Glutamatergic neuron (in vitro differentiated cells): ENCODE results near the gene ZNHIT2. TPM values are rescaled to one million over a fixed set of nuclear protein-coding genes. Genes with fewer than 3 reads are reported as not detected.

Source experiments
- DNase-seq: peaks from one replicate; pipeline ENCODE4 v3.0.0; 2022
- H3K27ac Mint-ChIP-seq: one replicate; pipeline ENCODE4 v1.8.0; 2020; ENCODE audit warnings: mild to moderate bottlenecking, mixed read lengths, inconsistent platforms; ENCODE audit not compliant: unreplicated experiment
- H3K27me3 Mint-ChIP-seq: one replicate; pipeline ENCODE4 v1.8.0; 2020; ENCODE audit warnings: mild to moderate bottlenecking, moderate library complexity, mixed read lengths, inconsistent platforms; ENCODE audit not compliant: unreplicated experiment
- H3K36me3 Mint-ChIP-seq: one replicate; pipeline ENCODE4 v1.8.0; 2020; ENCODE audit warnings: mild to moderate bottlenecking, mixed read lengths, inconsistent platforms; ENCODE audit not compliant: unreplicated experiment
- H3K4me1 Mint-ChIP-seq: one replicate; pipeline ENCODE4 v1.8.0; 2020; ENCODE audit warnings: mild to moderate bottlenecking, low read depth, mixed read lengths, inconsistent platforms; ENCODE audit not compliant: unreplicated experiment
- H3K4me3 Mint-ChIP-seq: one replicate; pipeline ENCODE4 v1.8.0; 2020; ENCODE audit warnings: mild to moderate bottlenecking, mixed read lengths, inconsistent platforms; ENCODE audit not compliant: unreplicated experiment
- H3K9me3 Mint-ChIP-seq: one replicate; pipeline ENCODE4 v1.8.0; 2020; ENCODE audit warnings: mild to moderate bottlenecking, moderate library complexity, mixed read lengths, inconsistent platforms; ENCODE audit not compliant: unreplicated experiment
- total RNA-seq: library from RNA; stranded (reverse); fragmentation: NEBNext Ultra II Directional; extraction: Animal tissue kit (Norgen Biotek cat#: 25700); gene quantifications from one replicate; pipeline ENCODE4 v1.2.1, GENCODE V29; 2021; ENCODE audit not compliant: unreplicated experiment
- TF ChIP-seq, protein P1 (sequence below): fragments of 200-600 bp; sonication (generic); IDR thresholded peaks from one replicate; pipeline ENCODE4 v1.5.0; 2021; ENCODE audit not compliant: partially characterized antibody, unreplicated experiment

The ZNHIT2 gene
- total RNA-seq, 1 donor from 2014 or later, result 4.1 TPM

DNA sequence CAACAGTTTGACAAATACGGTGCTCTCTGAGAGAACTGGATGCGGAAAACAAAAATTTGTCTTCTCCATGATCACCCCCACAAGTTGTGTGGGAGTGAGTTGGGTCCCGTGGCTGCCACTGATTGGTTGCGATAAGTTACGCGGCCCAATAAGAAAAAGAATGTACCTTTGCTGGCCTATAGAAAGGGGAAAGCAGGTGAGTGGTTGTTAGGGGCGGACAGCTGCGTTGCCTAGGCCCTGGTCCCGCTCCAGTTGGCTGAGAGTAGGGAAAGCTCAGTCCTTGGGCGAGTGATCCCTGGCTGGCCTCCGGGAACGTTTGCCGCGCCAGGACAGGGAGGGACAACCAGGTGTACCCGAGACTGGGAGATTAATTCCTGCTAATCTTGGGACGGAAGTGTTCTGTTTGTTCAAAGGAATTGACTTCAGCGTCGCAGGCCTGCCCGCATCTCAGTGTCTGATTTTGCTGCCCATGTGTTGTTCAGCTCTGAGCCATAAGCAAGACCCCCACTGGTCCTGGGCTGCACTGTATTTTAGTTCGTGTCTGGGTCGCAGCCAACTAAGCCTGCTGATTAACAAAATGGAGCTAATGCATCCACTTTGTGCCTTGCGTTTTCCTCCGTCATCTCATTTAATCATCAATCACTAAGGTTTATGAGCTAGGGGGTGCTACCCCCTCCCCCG lies 17.6 kb upstream of the ZNHIT2 start:
- H3K36me3 Mint-ChIP-seq, result no peaks in the 10 kb centered on the region
- peaks cover 15% of the 10 kb centered on the region for H3K4me1 Mint-ChIP-seq
- peak; percentile 75 for DNase-seq
- peaks cover 6% of the 10 kb centered on the region for H3K27me3 Mint-ChIP-seq
- H3K27ac Mint-ChIP-seq, result peak overlapping the region; percentile 99
- H3K4me3 Mint-ChIP-seq, result peak overlapping the region; percentile 97
- peaks cover 9% of the 10 kb centered on the region for H3K9me3 Mint-ChIP-seq
- TF ChIP-seq, protein P1, sequence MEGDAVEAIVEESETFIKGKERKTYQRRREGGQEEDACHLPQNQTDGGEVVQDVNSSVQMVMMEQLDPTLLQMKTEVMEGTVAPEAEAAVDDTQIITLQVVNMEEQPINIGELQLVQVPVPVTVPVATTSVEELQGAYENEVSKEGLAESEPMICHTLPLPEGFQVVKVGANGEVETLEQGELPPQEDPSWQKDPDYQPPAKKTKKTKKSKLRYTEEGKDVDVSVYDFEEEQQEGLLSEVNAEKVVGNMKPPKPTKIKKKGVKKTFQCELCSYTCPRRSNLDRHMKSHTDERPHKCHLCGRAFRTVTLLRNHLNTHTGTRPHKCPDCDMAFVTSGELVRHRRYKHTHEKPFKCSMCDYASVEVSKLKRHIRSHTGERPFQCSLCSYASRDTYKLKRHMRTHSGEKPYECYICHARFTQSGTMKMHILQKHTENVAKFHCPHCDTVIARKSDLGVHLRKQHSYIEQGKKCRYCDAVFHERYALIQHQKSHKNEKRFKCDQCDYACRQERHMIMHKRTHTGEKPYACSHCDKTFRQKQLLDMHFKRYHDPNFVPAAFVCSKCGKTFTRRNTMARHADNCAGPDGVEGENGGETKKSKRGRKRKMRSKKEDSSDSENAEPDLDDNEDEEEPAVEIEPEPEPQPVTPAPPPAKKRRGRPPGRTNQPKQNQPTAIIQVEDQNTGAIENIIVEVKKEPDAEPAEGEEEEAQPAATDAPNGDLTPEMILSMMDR, result no peak

DNA sequence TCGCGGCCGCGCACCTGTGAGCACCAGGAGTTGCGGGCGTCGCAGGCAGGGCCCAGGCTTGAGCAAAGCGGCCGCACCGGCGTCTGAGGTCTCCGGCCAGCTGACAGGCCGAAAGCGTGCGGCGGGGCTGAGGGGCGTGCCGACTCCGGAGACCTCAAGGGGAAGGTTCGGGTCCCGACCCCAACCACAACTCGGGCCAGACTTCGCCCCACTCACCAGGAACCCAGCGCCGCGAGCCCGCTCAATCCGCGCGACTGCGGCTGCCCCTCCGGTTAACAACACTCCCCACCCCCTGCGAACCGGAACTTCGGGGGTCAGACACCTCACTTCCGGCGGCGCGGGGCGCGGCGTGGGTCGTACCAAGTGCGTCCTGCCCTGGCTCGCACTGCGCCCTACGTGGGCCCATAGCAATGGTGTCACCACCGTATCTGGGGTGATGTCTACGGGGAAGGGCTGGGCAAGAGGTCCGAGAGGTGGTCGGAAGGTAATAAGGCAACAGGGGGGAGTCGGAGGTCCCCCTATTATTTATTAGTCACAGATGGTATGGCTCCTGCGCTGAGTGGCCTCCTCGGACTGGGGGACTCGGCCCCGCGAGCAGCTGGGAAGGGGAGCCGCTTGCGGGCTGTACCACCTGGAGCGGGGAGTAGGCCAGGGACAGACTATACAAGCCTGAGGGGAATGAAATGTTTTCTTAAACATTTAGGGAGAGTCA lies 16.9 kb upstream of the ZNHIT2 start, which contains the start of gene SYVN1:
TSS of gene SYVN1 (minus strand) at position 280 of the 712 bp plus-strand sequence. CDS start 918 bp downstream, outside the sequence.
- Mint-ChIP-seq H3K36me3 (no peaks in the 10 kb centered on the region), H3K9me3 (peaks cover 9% of the 10 kb centered on the region), H3K4me3 (peak within 1 kb of the TSS; percentile 97), H3K27me3 (peaks cover 6% of the 10 kb centered on the region), H3K4me1 (peaks cover 15% of the 10 kb centered on the region), H3K27ac (peak within 1 kb of the TSS; percentile 99)
- peak; percentile 92 for DNase-seq
- TF ChIP-seq, protein P1, result no peak

DNA sequence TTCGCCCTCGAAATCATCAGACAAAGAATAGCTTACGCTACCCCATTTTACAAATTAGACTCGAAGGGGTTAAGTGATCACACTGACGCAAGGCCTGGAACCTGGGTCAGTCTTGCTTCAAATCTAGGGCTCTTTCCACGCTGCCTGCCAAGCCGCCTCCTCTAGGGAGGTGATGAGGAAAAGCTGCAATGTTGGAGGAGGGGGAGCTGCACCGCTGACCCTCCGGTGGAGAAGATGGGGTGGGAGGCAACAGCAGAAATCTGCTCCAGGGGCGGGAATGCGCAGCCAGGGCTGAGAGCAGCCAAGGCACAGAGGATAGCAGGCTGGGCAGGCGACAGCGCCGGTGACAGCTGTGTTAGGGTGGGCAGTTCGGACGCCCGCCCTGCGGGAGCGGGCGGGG lies 16.2 kb upstream of the ZNHIT2 start:
- Mint-ChIP-seq H3K4me3 (peak overlapping the region; percentile 97), H3K36me3 (no peaks in the 10 kb centered on the region)
- DNase-seq, result no peak

DNA sequence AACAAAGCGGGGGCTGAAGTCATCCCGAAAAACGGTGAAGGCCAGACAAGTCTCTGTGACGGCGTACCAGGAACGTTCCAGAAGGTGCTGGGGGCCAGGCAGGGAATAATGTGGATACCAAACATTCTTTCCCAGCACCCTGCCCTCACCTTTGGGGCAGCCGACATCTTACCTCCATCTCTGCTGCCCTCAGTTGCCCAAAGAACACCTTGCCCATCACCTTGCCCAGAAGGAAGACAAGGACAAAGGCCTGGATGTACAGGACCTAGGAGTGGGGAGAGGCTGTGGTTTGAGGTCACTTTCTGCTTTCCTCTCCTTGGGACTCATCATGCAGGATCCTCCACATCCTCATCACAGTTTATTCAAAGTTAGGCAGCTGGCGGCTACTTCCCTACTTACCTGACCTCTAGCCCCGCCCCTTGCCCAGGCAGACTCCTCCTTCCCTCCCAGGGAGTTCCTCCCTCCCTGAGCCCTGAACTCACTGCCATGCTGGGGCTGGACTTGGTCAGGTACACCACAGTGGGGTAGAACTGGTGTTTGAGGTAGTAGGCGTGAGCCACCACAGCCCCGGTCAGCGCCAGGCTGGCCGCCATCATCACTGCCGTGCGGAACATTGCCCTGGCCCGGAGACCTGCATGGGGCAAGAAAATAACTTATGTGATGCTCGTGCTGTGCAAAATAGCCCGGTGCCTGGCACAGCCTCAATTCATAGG lies 15.6 kb upstream of the ZNHIT2 start:
- Mint-ChIP-seq H3K9me3 (peaks cover 9% of the 10 kb centered on the region), H3K27ac (peak overlapping the region; percentile 99), H3K4me1 (peaks cover 15% of the 10 kb centered on the region), H3K4me3 (peak overlapping the region; percentile 97), H3K27me3 (peaks cover 6% of the 10 kb centered on the region), H3K36me3 (no peaks in the 10 kb centered on the region)
- TF ChIP-seq, protein P1, result no peak
- no peak for DNase-seq

More for the DNA sequence above, 16.2 kb upstream of the ZNHIT2 start:
- peaks cover 15% of the 10 kb centered on the region for H3K4me1 Mint-ChIP-seq
- TF ChIP-seq, protein P1, result no peak
- peaks cover 9% of the 10 kb centered on the region for H3K9me3 Mint-ChIP-seq
- peaks cover 6% of the 10 kb centered on the region for H3K27me3 Mint-ChIP-seq
- peak overlapping the region; percentile 99 for H3K27ac Mint-ChIP-seq
